Heart left ventricle (tissue), 16 donors: ENCODE measurements around the gene TEAD1. TPM values are rescaled to one million over a fixed set of nuclear protein-coding genes. Genes with fewer than 3 reads are reported as not detected.

Experiments used
- ATAC-seq, 4 donors: fragments of 200-7000 bp; cut with Tn5 transposase; one replicate each; pipeline ENCODE4 v1.9.1; 2020 to 2022; ENCODE audit warnings: moderate library complexity in 4 of 4, mild to moderate bottlenecking in 3 of 4, moderate number of reproducible peaks in 1 of 4
- DNase-seq, 5 donors: peaks; one replicate each; pipeline ENCODE4 v3.0.0-alpha.2; 2020
- H3K27ac ChIP-seq, 12 donors: fragments of 200-600 bp; sonication (generic) in 4 of 12; one replicate each; pipeline versions ENCODE4 v1.5.0 to v1.8.0; 2016 to 2022; ENCODE audit warnings: mild to moderate bottlenecking in 2 of 12
- H3K27me3 ChIP-seq, 9 donors: fragments of 200-600 bp; sonication (generic) in 2 of 9; one replicate each; pipeline versions ENCODE4 v1.5.1 to v1.8.0; 2016 to 2022; ENCODE audit warnings: mild to moderate bottlenecking in 3 of 9
- H3K36me3 ChIP-seq, 9 donors: fragments of 200-600 bp; sonication (generic) in 2 of 9; one replicate each; pipeline versions ENCODE4 v1.5.0 to v1.8.0; 2018 to 2022; ENCODE audit warnings: mild to moderate bottlenecking in 2 of 9
- H3K4me1 ChIP-seq, 12 donors: fragments of 200-600 bp; sonication (generic) in 4 of 12; one replicate each; pipeline versions ENCODE4 v1.5.0 to v1.8.0; 2016 to 2022; ENCODE audit warnings: mild to moderate bottlenecking in 3 of 12
- H3K4me3 ChIP-seq, 12 donors: fragments of 200-600 bp; sonication (generic) in 4 of 12; one replicate each; pipeline versions ENCODE4 v1.5.0 to v1.8.0; 2017 to 2022; ENCODE audit warnings: mild to moderate bottlenecking in 9 of 12, moderate library complexity in 4 of 12
- H3K9me3 ChIP-seq, 12 donors: fragments of 200-600 bp; sonication (generic) in 4 of 12; one replicate each; pipeline versions ENCODE4 v1.5.0 to v1.8.0; 2016 to 2022; ENCODE audit warnings: mild to moderate bottlenecking in 1 of 12
- CTCF ChIP-seq, 12 donors: fragments of 200-600 bp; sonication (generic) in 4 of 12; IDR thresholded peaks; one replicate each; pipeline versions ENCODE4 v1.5.0 to v1.8.0; 2018 to 2022; ENCODE audit warnings: antibody characterized with exemption in 12 of 12, mild to moderate bottlenecking in 5 of 12
- POLR2A ChIP-seq, 2 donors: fragments of 450-650 bp; IDR thresholded peaks; one replicate each; pipeline ENCODE4 v1.6.1; 2017; ENCODE audit warnings: antibody characterized with exemption in 2 of 2, mild to moderate bottlenecking in 2 of 2, moderate library complexity in 2 of 2
- WGBS, 4 donors: extraction: QIAGEN DNeasy Blood & Tissue Kit in 2 of 4; methylation state at CpG; one replicate each; pipeline versions ENCODE4 v1.1.5 to v1.1.7; 2013 to 2018; 5-methylcytosine and 5-hydroxymethylcytosine counted together
- intact Hi-C, 10 donors: fragments of 100-400 bp; cut with DNase I; formaldehyde crosslinking; loops; one replicate each; pipeline versions ENCODE4 v1.11.1 to v1.14.2; 2022
- polyA plus RNA-seq, 2 donors: library from polyadenylated mRNA; stranded (reverse); fragments of 200-250 nt; gene quantifications; one replicate each; pipeline ENCODE4 v1.2.3, GENCODE V29; 2013
- total RNA-seq, 9 donors: library from RNA; depleted of rRNA in 2 of 9; stranded (reverse); fragments of >200 nt in 2 of 9; fragmentation: NEBNext Ultra II Directional in 3 of 9; extraction: Animal tissue kit (Norgen Biotek cat#: 25700) in 3 of 9; gene quantifications; one replicate each; pipeline versions ENCODE4 v1.1.0 to v1.2.4, GENCODE V29; 2016 to 2023
- donor health status: ischemic (EF 13 %, LVEDD 7.1; RV severe dilation, severe dysfunction).
- donor health status: healthy with polysubstance abuse.
- donor health status: DM: no; HTN: yes; CAD: no.
- donor health status: DM: no; HTN: no; CAD: no.
- donor health status: ischemic (EF 25% LVEDD 6.9; RV normal size, moderate dysfunction).
- donor health status: ischemic (EF 25% LVEDD 5.7; RV mildly dilated, moderate dysfunction).
- donor health status: healthy.
- donor health status: DM: yes; HTN: yes; CAD: no.
- donor health status: ischemic (EF 35%, LVEDD 5.7; RV mildly dilated, moderate dysfunction).
- donor health status: nonischemic (EF 11% LVEDD 7.7; RV severe dilation, severe dysfunction).
- donor health status: DM: yes; HTN: yes; CAD: no.
- donor health status: PGD.
- donor health status: ischemic (EF 29% LVEDD 5.4; RV normal size, mild dysfunction).
- donor health status: nonischemic (EF 23%, LVEDD 6.1; RV moderate dilation, normal function).

The TEAD1 gene
- total and polyA plus RNA-seq, 11 donors: 14.4 to 161 (median 113) TPM

GRCh38 chr11:12683874-12684273 is 9.7 kb downstream of the TEAD1 start:
- 67 to 93% (median 93%) methylated on average over 5 of the region's 5 CpGs for WGBS, 4 donors
- Histone ChIP-seq H3K4me3 (no peak overlapping the region), H3K4me1 (peaks cover 3 to 77% (median 58%) of the 10 kb centered on the region in 12 donors), H3K27me3 (peaks cover 0 to 6% (median 0%) of the 10 kb centered on the region in 9 donors), H3K27ac (no peak overlapping the region), H3K9me3 (no peaks in the 10 kb centered on the region), H3K36me3 (no peaks in the 10 kb centered on the region)
- DNase-seq (no peak), ATAC-seq (no peak)
- TF ChIP-seq POLR2A (IDR thresholded peaks at IDR 0.05) (no peak), CTCF (IDR thresholded peaks at IDR 0.05) (no peak)
- intact Hi-C loops: loop anchor here in 2 of 10 donors (5.0 to 10.0 kb wide), 2 partner anchors 61 to 203 kb away; no protein-coding TSS in a partner anchor

GRCh38 chr11:12684315-12684714 is 10.1 kb downstream of the TEAD1 start:
- peaks cover 0 to 6% (median 0%) of the 10 kb centered on the region in 9 donors for H3K27me3 ChIP-seq
- intact Hi-C loops: loop anchor here in 2 of 10 donors (5.0 to 10.0 kb wide), 2 partner anchors 60 to 203 kb away; no protein-coding TSS in a partner anchor
- no peak for ATAC-seq
- no peak overlapping the region for H3K4me3 ChIP-seq
- TF ChIP-seq POLR2A (IDR thresholded peaks at IDR 0.05): no peak
- no peak for TF ChIP-seq CTCF (IDR thresholded peaks at IDR 0.05)
- peaks cover 3 to 78% (median 59%) of the 10 kb centered on the region in 12 donors for H3K4me1 ChIP-seq
- no peaks in the 10 kb centered on the region for H3K9me3 ChIP-seq
- 79 to 88% (median 85%) methylated on average over 4 of the region's 4 CpGs for WGBS, 4 donors
- no peaks in the 10 kb centered on the region for H3K36me3 ChIP-seq
- H3K27ac ChIP-seq: no peak overlapping the region
- no peak for DNase-seq

- no peaks in the 10 kb centered on the region for H3K9me3 ChIP-seq
- no peak for DNase-seq
- H3K27ac ChIP-seq: peak overlapping the region in 1 of 12 donors; percentile 54
- ATAC-seq: peak in 1 of 4 donors; percentile 17
- no peak overlapping the region for H3K4me3 ChIP-seq
- H3K4me1 ChIP-seq: peaks cover 2 to 78% (median 59%) of the 10 kb centered on the region in 12 donors
- intact Hi-C loops: loop anchor here in 3 of 10 donors (5.0 to 10.0 kb wide), 3 partner anchors 37 to 202 kb away; no protein-coding TSS in a partner anchor
- no peaks in the 10 kb centered on the region for H3K36me3 ChIP-seq
- 60 to 75% (median 68%) methylated on average over 1 of the region's 1 CpG for WGBS, 4 donors
- peaks cover 0 to 6% (median 0%) of the 10 kb centered on the region in 9 donors for H3K27me3 ChIP-seq
- TF ChIP-seq CTCF (IDR thresholded peaks at IDR 0.05): no peak
- TF ChIP-seq POLR2A (IDR thresholded peaks at IDR 0.05): no peak
These were observed 10.6 kb downstream of the TEAD1 start for GRCh38 chr11:12684816-12685215.

GRCh38 chr11:12685229-12685628 is 11.0 kb downstream of the TEAD1 start:
- Histone ChIP-seq H3K4me1 (peaks cover 0 to 77% (median 58%) of the 10 kb centered on the region in 12 donors), H3K4me3 (no peak overlapping the region), H3K27me3 (peaks cover 0 to 5% (median 0%) of the 10 kb centered on the region in 9 donors), H3K36me3 (no peaks in the 10 kb centered on the region), H3K27ac (peak overlapping the region in 1 of 12 donors; percentile 54), H3K9me3 (no peaks in the 10 kb centered on the region)
- no peak for ATAC-seq
- TF ChIP-seq POLR2A (IDR thresholded peaks at IDR 0.05) (no peak), CTCF (IDR thresholded peaks at IDR 0.05) (no peak)
- WGBS, 4 donors: 77 to 82% (median 78%) methylated on average over 3 of the region's 3 CpGs
- DNase-seq: no peak
- intact Hi-C loops: loop anchor here in 2 of 10 donors (5.0 to 10.0 kb wide), 2 partner anchors 37 to 60 kb away; no protein-coding TSS in a partner anchor
